Gastrocnemius medialis (tissue), 4 donors: ENCODE results near the gene NMT2.

Experiments used
- POLR2A ChIP-seq, 2 donors: fragments of 450-650 bp; IDR thresholded peaks; one replicate each; pipeline ENCODE4 v1.6.1; 2017; ENCODE audit warnings: antibody characterized with exemption in 2 of 2, mild to moderate bottlenecking in 2 of 2, moderate library complexity in 2 of 2
- TF ChIP-seq, protein P1 (sequence below), 5 experiments: fragments of 450-650 bp in 3 of 5; fragments of 200-600 bp in 2 of 5; sonication (generic) in 2 of 5; IDR thresholded peaks in 4 of 5; conservative IDR thresholded peaks in 1 of 5; 1 replicate in 4 of 5; 2 replicates in 1 of 5; pipeline ENCODE4 v1.5.1; 2016 to 2019; ENCODE audit warnings: antibody characterized with exemption in 5 of 5, mild to moderate bottlenecking in 3 of 5, moderate library complexity in 3 of 5

DNA sequence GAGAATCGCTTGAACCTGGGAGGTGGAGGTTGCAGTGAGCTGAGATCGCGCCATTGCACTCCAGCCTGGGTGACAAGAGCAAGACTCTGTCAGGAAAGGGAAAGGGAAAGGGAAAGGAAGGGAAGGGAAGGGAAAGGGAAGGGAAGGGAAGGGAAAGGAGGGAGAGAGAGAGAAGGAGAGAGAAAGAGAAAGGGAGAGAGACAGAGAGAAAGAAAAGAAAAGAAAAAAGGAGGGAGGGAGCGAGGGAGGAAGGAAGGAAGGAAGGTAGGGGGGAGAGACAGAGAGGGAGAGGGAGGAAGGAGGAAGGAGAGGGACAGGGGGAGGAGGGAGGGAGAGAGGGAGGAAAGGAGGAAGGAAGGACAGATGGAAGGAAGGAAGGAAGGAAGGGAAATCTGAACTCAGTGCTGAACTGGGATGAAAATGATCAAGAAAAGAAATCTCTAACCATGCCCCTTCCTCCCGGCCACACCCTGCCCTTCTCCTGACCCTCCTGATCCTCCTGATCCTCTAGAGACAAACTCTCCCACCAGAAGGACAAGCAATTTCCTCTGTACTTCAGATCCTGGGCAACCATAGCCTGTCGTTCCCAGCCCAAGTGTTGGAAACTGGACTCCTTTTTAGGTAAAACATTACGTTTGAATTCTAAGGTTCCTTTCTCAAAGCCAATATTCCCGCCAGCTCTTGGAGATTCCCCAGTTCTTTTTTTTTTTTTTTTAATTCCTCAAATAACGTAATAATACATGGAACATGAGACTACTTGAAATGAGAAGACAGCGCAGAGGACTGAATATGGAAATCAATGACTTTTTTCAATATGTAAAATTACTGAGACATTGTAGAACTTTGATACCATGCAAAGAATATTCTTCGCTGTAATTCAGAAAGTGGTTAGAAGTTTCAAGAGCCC, 32.1 kb downstream of the NMT2 start:
- TF ChIP-seq, protein P1, sequence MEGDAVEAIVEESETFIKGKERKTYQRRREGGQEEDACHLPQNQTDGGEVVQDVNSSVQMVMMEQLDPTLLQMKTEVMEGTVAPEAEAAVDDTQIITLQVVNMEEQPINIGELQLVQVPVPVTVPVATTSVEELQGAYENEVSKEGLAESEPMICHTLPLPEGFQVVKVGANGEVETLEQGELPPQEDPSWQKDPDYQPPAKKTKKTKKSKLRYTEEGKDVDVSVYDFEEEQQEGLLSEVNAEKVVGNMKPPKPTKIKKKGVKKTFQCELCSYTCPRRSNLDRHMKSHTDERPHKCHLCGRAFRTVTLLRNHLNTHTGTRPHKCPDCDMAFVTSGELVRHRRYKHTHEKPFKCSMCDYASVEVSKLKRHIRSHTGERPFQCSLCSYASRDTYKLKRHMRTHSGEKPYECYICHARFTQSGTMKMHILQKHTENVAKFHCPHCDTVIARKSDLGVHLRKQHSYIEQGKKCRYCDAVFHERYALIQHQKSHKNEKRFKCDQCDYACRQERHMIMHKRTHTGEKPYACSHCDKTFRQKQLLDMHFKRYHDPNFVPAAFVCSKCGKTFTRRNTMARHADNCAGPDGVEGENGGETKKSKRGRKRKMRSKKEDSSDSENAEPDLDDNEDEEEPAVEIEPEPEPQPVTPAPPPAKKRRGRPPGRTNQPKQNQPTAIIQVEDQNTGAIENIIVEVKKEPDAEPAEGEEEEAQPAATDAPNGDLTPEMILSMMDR (IDR thresholded peaks at IDR 0.05 in 4 of 5, conservative IDR thresholded peaks at IDR 0.05 in 1 of 5) = no peak
- no peak for TF ChIP-seq POLR2A (IDR thresholded peaks at IDR 0.05)
